K562 (cell line): ENCODE data around the gene TMPRSS9. TPM values are rescaled to one million over a fixed set of nuclear protein-coding genes. Genes with fewer than 3 reads are reported as not detected.

ENCODE experiments used
- ATAC-seq: fragments of 200-7000 bp; cut with Tn5 transposase; 3 replicates; pipeline ENCODE4 v1.9.1; 2020; ENCODE audit warnings: moderate library complexity
- BruUV-seq: library from RNA; stranded (reverse); fragments of 400-500 nt; replicated peaks from 2 replicates; lab custom pipeline; 2021; lab: Mats Ljungman, UMichigan
- CTCF ChIA-PET: fragments of 300-600 bp; formaldehyde crosslinking; extraction: SDS; loops from one replicate; lab custom pipeline; 2021; ENCODE audit warnings: low intra/inter-chr PET ratio; lab: Yijun Ruan, JAX
- POLR2A ChIA-PET: fragments of 300-600, 350-650 bp; sonication (Branson Sonifier 250); formaldehyde crosslinking; extraction: SDS; loops from one replicate; lab custom pipeline; 2021; ENCODE audit warnings: antibody characterized with exemption, inconsistent platforms; lab: Yijun Ruan, JAX
- DNase-seq, 4 experiments: peaks; one replicate each; pipeline versions ENCODE4 v3.0.0 to v3.0.0-alpha.2; 2011 to 2018; ENCODE audit warnings: low spot score in 3 of 4, mixed read lengths in 3 of 4; ENCODE audit errors: extremely low read depth in 1 of 4
- FAIRE-seq: peaks from 2 replicates; lab custom pipeline; 2011; peaks lifted over from hg19 to GRCh38; lab: Jason Lieb, UNC
- H2AFZ ChIP-seq: 2 replicates; pipeline ENCODE4 v1.6.0; 2011; ENCODE audit warnings: low read depth, low read length, control low read depth, inconsistent platforms
- H3K27ac ChIP-seq: fragments of 200-600 bp; 3 replicates; pipeline ENCODE4 v1.8.0; 2011; ENCODE audit warnings: low read depth, mild to moderate bottlenecking, control low read depth, inconsistent platforms, low read length, moderate library complexity, mixed read lengths; ENCODE audit errors: extremely low read depth
- H3K27me3 ChIP-seq, 2 experiments: fragments of 300-600 bp in 1 of 2; 2 replicates in 1 of 2; 3 replicates in 1 of 2; pipeline versions ENCODE4 v1.6.0 to v1.8.0; 2011; ENCODE audit warnings: inconsistent platforms in 2 of 2, low read length in 2 of 2, mild to moderate bottlenecking in 1 of 2, mixed read lengths in 1 of 2, moderate library complexity in 1 of 2; ENCODE audit not compliant: control insufficient read depth in 2 of 2, insufficient read depth in 2 of 2
- H3K36me3 ChIP-seq: fragments of 300-600 bp; 3 replicates; pipeline ENCODE4 v1.8.0; 2011; ENCODE audit warnings: mild to moderate bottlenecking, low read length, inconsistent platforms; ENCODE audit not compliant: control insufficient read depth, insufficient read depth
- H3K4me1 ChIP-seq, 2 experiments: fragments of 200-600 bp in 1 of 2; replicated peaks in 1 of 2; 2 replicates in 1 of 2; 3 replicates in 1 of 2; pipeline versions ENCODE4 v1.5.1 to v1.8.0; 2011; ENCODE audit warnings: inconsistent platforms in 2 of 2, low read length in 2 of 2, mild to moderate bottlenecking in 1 of 2, mixed read lengths in 1 of 2, moderate library complexity in 1 of 2; ENCODE audit not compliant: control insufficient read depth in 2 of 2, insufficient read depth in 2 of 2
- H3K4me2 ChIP-seq: 2 replicates; pipeline ENCODE4 v1.6.1; 2011; ENCODE audit warnings: low read length, control low read depth, inconsistent platforms, mixed read lengths; ENCODE audit not compliant: insufficient read depth
- H3K4me3 ChIP-seq: fragments of 200-600 bp; sonication (generic), shearing (Covaris generic); 2 replicates; pipeline ENCODE4 v1.5.1; 2016; ENCODE audit warnings: control low read depth, inconsistent platforms
- H3K79me2 ChIP-seq: fragments of 200-600 bp; 3 replicates; pipeline ENCODE4 v1.8.0; 2011; ENCODE audit warnings: low read length, inconsistent platforms; ENCODE audit not compliant: control insufficient read depth, insufficient read depth
- H3K9ac ChIP-seq, 2 experiments: 2 replicates each; pipeline versions ENCODE4 v1.6.0 to v1.6.1; 2011; ENCODE audit warnings: low read depth in 2 of 2, low read length in 2 of 2, control low read depth in 1 of 2, inconsistent platforms in 1 of 2, mild to moderate bottlenecking in 1 of 2, mixed read lengths in 1 of 2; ENCODE audit not compliant: insufficient read depth in 1 of 2
- H3K9me1 ChIP-seq: one replicate; pipeline ENCODE4 v1.6.0; 2011; ENCODE audit warnings: inconsistent platforms, mild to moderate bottlenecking, low read length, moderate library complexity; ENCODE audit not compliant: control insufficient read depth, insufficient read depth
- H3K9me3 ChIP-seq: replicated peaks from 2 replicates; pipeline ENCODE4 v1.5.1; 2011; ENCODE audit warnings: low read depth, low read length, inconsistent platforms; ENCODE audit not compliant: control insufficient read depth, insufficient read depth
- H4K20me1 ChIP-seq: replicated peaks from 2 replicates; pipeline ENCODE4 v1.6.1; 2011; ENCODE audit warnings: low read length, inconsistent platforms, mixed read lengths; ENCODE audit not compliant: control insufficient read depth, insufficient read depth
- CBFB ChIP-seq: sonication (generic); formaldehyde crosslinking; IDR thresholded peaks from 2 replicates; pipeline ENCODE4 v1.4.0; 2020; ENCODE audit warnings: mild to moderate bottlenecking, missing genetic modification reagents
- CHD1 ChIP-seq: fragments of 200-600 bp; sonication (generic); IDR thresholded peaks from one replicate; pipeline ENCODE4 v1.6.1; 2012; ENCODE audit warnings: mild to moderate bottlenecking, moderate library complexity, low read length, inconsistent platforms
- GTF3C2 ChIP-seq: IDR thresholded peaks from 3 replicates; pipeline ENCODE4 v1.6.1; 2011; ENCODE audit warnings: borderline replicate concordance, mild to moderate bottlenecking, moderate library complexity; ENCODE audit not compliant: insufficient read length; ENCODE audit errors: extremely low read depth
- HDAC6 ChIP-seq: IDR thresholded peaks from 2 replicates; pipeline ENCODE4 v1.6.1; 2012; ENCODE audit warnings: low read depth, mild to moderate bottlenecking, control low read depth, inconsistent platforms, low read length, moderate library complexity
- HDGF ChIP-seq: fragments of 450-650 bp; IDR thresholded peaks from 2 replicates; pipeline ENCODE4 v1.6.1; 2016
- MEF2A ChIP-seq: IDR thresholded peaks from 2 replicates; pipeline ENCODE4 v1.6.1; 2011; ENCODE audit warnings: low read depth, mild to moderate bottlenecking, low read length, moderate library complexity; ENCODE audit not compliant: control insufficient read depth
- MTF1 ChIP-seq: fragments of 250-450 bp; sonication (Bioruptor Pico); IDR thresholded peaks from 2 replicates; pipeline ENCODE4 v1.9.0; 2021; ENCODE audit warnings: moderate library complexity, mild to moderate bottlenecking, inconsistent platforms, borderline replicate concordance
- NR3C1 ChIP-seq: sonication (generic); formaldehyde crosslinking; IDR thresholded peaks from 2 replicates; pipeline ENCODE4 v1.8.1; 2022; ENCODE audit warnings: missing genetic modification reagents
- PTBP1 ChIP-seq: fragments of 200-400 bp; formaldehyde crosslinking; IDR thresholded peaks from 2 replicates; pipeline ENCODE4 v1.6.1; 2017; ENCODE audit warnings: low read depth, low read length
- SIN3A ChIP-seq, 2 experiments: fragments of 150-350 bp in 1 of 2; IDR thresholded peaks; 2 replicates each; pipeline ENCODE4 v1.6.1; 2011 to 2016; ENCODE audit warnings: borderline replicate concordance in 2 of 2, low read depth in 2 of 2, low read length in 2 of 2, mild to moderate bottlenecking in 2 of 2, moderate library complexity in 2 of 2; ENCODE audit not compliant: control insufficient read depth in 1 of 2
- TAF7 ChIP-seq: fragments of 450-650 bp; IDR thresholded peaks from 2 replicates; pipeline ENCODE4 v1.6.1; 2016; ENCODE audit warnings: missing genetic modification characterization, missing compliant biosample characterization
- ZNF592 ChIP-seq: fragments of 450-650 bp; IDR thresholded peaks from 2 replicates; pipeline ENCODE4 v1.6.1; 2017; ENCODE audit warnings: antibody characterized with exemption, mild to moderate bottlenecking
- WGBS: fragments of 100-300 bp; shearing (Covaris generic); methylation state at CpG from one replicate; pipeline ENCODE4 v1.1.6; 2016; ENCODE audit warnings: low coverage, mixed read lengths; ENCODE audit not compliant: insufficient coverage; ENCODE audit errors: missing lambda C conversion rate; 5-methylcytosine and 5-hydroxymethylcytosine counted together
- in situ Hi-C: fragments of 300-500 bp; cut with MboI; formaldehyde crosslinking; loops from 4 replicates; pipeline ENCODE4 v1.15.0; 2018; ENCODE audit warnings: inconsistent platforms, mixed read lengths
- intact Hi-C: fragments of 100-400 bp; cut with micrococcal nuclease; formaldehyde crosslinking; loops from 2 replicates; pipeline ENCODE4 v1.14.2; 2022
- polyA plus RNA-seq, 8 experiments: library from polyadenylated mRNA; depleted of rRNA in 4 of 8; stranded (reverse) in 5 of 8; unstranded in 3 of 8; fragments of >200 nt; fragmentation: Nextera tagmentation in 2 of 8; fragmentation: Illumina TruSeq in 1 of 8; extraction: Ambion mirVana in 2 of 8; extraction: Trizol in 1 of 8; gene quantifications; 2 replicates each; pipeline versions ENCODE4 v1.2.1 to v1.2.3, GENCODE V29; 2011 to 2014; ENCODE audit warnings: inconsistent platforms in 1 of 8, missing spikeins in 1 of 8
- total RNA-seq, 7 experiments: library from RNA; depleted of rRNA in 6 of 7; stranded (reverse); fragments of >200 nt in 6 of 7; fragmentation: Illumina TruSeq in 2 of 7; extraction: Trizol in 2 of 7; gene quantifications; 2 replicates each; pipeline versions ENCODE4 v1.2.1 to v1.2.3, GENCODE V29; 2011 to 2021; ENCODE audit warnings: low replicate concordance in 1 of 7

Gene TMPRSS9
- total and polyA plus RNA-seq, 9 of the 15 experiments (the other 6 are each of a cell fraction or from before 2014, with no cell fraction given), result 0.01 to 0.03 TPM; not detected in 7

GRCh38 chr19:2362046-2362969, 2.2 kb downstream of the TMPRSS9 start:
- WGBS, result 57% methylated on average over 11 of the region's 11 CpGs
- H3K79me2 ChIP-seq, result no peaks in the 10 kb centered on the region
- no TSS peak for BruUV-seq
- peaks cover 0 to 31% of the 10 kb centered on the region in 2 experiments; a peak in 3 of 5 replicates for H3K4me1 ChIP-seq
- ChIA-PET POLR2A (interaction anchor here (0.5 to 1.0 kb wide), 2 partner anchors 16 to 126 kb away, joined by 3 read pairs; partner anchors contain the start of gene PLEKHJ1), CTCF (no interaction called here)
- no peaks in the 10 kb centered on the region; the same call in 1 of the 2 replicates for H4K20me1 ChIP-seq
- no peaks in the 10 kb centered on the region for H3K36me3 ChIP-seq
- no peak overlapping the region for H3K27ac ChIP-seq
- in situ Hi-C loops (no loop called here), intact Hi-C loops (no loop called here)
- peaks cover 5% of the 10 kb centered on the region for H3K9me1 ChIP-seq
- H2AFZ ChIP-seq, result no peak overlapping the region
- FAIRE-seq (peak; percentile 76), ATAC-seq (no peak), DNase-seq (no peak)
- peaks cover 17 to 46% of the 10 kb centered on the region in 2 experiments; a peak in 4 of 5 replicates for H3K27me3 ChIP-seq
- no peak overlapping the region for H3K9ac ChIP-seq
- no peaks in the 10 kb centered on the region; the same call in 1 of the 2 replicates for H3K9me3 ChIP-seq
- H3K4me3 ChIP-seq, result no peak overlapping the region
- H3K4me2 ChIP-seq, result no peak overlapping the region
- TF ChIP-seq MEF2A, result no peak
- TF ChIP-seq PTBP1, result no peak
- TF ChIP-seq TAF7 (tag), result no peak; the same call in 1 of the 2 replicates
- no peak for TF ChIP-seq SIN3A (IDR thresholded peaks at IDR 0.05; ENCODE audit: borderline replicate concordance in 2 of 2, control insufficient read depth in 1 of 2, low read depth in 2 of 2, low read length in 2 of 2)
- TF ChIP-seq NR3C1 (CRISPR knock-in tag), result no peak
- peak; percentile 2; the same call in 1 of the 2 replicates for TF ChIP-seq HDAC6
- TF ChIP-seq CHD1, result no peak
- TF ChIP-seq ZNF592, result no peak
- no peak for TF ChIP-seq MTF1 (CRISPR knock-in tag)
- TF ChIP-seq HDGF, result 0 out of 2 replicates have a peak, but pooled peaks have one; percentile 23
- no peak for TF ChIP-seq CBFB (CRISPR knock-in tag)
- no peak for TF ChIP-seq GTF3C2
